SKM-1 treated with dmso at 0.1 percent for 144 hours (cell line): ENCODE data around the gene ANKRD6.
"Not testable (repeated sequence)": the region's sequence is repeated elsewhere in the genome, so short reads cannot be mapped to it uniquely, and the experiment has no call there.

Experiments used
- DNase-seq: peaks from one replicate; lab custom pipeline; 2025; ENCODE audit not compliant: unreplicated experiment; lab: John Stamatoyannopoulos, UW

ANKRD6 gene

DNA sequence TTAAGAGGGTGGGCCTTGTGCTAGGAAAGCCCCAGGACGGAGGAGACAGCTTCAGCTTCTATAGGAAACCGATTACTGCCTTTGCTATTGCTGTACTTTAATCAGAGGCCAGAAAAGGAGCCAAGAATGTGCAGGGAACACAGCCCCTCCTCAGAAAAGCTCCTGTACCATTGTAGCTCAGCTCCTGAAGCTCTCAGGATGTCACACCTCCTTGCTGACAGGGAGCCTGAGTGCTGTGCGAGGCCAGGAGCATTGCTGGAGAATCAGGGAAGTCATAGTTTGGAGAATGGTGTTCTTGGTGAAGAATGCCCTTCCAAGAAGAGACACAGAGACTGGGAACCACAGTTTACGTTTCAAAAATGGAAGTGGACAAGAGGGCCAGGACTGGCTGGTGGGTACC, 158.8 kb downstream of the ANKRD6 start:
- DNase-seq: no peak

DNA sequence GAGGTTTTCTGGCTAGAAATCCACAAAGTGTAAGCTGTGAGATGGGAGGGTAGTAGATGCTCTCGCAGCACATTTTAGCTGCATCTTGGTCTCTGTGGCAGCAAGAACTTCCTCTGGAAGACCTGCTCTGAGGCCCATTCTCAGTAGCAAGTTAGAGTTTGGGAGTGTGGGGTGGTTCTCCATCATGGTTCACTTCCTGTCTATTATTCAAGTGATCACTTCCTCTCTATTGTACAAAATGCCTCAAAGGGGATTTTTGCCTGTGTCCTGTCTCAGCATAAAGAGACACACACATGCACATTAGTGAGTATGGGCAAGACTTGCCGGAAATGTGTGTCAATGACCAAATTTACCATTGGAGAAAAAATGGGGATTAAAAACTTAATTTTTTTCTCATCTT, 163.1 kb downstream of the ANKRD6 start:
- no peak for DNase-seq

DNA sequence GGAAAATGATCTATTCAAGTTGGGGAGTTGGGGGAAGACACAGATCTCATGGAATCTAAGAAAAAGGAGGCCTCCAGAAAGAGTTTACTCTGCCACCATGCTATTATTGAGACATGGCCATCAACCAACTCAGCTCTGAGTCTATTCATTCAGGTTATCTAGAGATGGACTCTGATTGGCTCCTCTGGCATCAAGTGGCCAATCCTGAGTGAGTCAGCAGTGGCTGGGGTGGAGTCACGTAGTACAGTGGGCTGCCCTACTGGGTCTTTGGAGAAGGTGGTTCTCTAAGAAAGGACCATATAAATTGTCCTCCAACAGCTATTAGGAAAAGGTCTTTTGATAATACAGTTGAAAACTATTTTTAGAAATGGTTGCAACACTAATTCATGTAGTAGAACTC, 163.5 kb downstream of the ANKRD6 start:
- no peak for DNase-seq

DNA sequence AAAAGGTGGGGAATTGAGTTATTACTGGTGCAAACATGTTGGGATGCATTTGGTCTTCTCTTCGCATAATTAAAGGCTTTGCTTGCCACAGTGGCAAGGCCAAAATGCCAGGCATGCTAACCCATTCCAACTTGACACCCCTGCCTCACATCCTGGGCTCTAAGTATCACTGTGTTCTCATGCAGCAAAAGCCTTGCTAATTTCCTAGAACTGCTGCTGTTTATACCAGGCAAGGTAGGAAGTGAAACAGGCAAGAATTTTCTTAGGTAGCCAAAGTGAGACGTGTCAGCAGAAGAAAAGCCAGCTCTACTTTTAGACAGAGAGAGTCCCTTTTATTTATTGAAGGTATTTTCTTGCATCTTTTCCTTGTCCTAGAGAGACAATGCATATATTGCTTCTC, 164.4 kb downstream of the ANKRD6 start:
- DNase-seq: no peak

DNA sequence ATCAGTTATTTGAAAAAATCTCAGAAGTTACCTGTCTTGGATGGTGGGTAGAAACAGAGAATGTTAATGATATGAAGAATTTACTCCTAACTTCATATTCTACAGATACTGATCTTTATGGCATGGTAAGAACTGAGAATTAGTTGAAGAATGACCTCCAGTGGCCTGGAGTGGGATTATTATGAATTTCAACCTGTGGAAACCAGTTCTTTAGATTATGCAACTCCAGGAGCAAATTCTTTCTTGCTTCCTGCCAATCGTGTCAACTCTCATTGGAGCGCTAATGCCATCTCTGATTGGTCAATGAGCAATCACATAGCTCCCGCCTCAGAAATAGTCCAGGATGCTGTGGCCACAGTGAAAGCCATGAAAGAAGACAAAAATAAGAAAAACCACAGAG, 165.0 kb downstream of the ANKRD6 start:
- peak; percentile 25 for DNase-seq

DNA sequence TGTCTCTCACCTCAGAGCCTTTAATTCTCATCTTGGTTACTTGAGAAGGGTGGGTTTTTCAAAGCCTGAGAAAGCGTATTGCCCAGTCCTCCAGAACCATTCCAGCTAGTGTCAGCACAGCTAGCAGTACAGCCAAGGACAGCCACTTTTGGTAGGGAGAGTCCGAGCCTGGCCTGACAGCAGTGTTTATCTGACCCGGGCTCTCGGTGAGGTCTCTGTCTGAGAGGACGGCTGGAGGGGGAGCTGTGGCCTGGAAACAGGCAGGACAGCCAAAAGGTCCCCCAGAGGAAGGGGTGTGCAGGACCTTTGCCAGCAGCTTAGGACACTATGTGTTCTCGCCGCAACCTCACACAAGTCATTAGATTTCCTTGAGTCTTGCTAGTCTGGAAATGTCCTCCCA, 166.8 kb downstream of the ANKRD6 start:
- no peak for DNase-seq

DNA sequence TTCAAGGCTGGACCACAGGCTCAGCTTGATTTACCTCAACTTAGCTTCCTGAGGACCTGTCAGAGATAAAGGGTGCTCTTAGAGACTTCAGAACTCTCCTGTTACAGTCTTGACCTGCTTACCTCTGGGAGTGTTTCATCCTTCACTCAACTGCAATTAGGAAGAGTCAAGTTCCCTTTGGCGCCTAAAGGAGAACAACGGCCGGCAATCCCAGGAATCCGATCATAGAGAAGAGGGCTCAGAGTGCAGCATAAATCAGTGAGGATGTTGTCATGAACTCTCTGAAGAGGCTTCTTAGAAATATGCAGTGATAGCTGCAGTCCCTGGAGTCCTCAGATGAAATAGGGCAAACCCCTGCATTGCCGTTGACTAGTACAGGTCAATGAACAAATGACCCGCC, 169.2 kb downstream of the ANKRD6 start:
- no peak for DNase-seq

DNA sequence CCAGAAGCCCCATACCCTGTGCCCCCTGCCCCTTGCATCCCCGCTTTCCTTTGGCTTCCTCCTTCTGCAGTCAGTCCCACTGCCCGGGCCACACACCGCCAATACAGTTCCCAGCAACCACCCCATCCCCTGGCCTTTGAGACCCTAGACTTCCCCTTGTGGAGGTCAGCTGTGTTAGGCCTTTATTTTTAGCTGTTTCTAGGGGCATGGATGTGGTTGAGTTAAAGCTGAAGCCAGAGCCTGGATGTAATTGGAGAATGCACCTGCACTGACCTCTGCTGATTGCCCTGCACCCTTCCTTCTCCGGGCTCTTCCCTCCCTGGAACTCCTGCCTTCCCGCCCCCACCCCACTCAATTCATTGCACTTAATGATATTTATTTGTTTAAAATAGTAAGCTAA, 171.7 kb downstream of the ANKRD6 start:
- no peak for DNase-seq

DNA sequence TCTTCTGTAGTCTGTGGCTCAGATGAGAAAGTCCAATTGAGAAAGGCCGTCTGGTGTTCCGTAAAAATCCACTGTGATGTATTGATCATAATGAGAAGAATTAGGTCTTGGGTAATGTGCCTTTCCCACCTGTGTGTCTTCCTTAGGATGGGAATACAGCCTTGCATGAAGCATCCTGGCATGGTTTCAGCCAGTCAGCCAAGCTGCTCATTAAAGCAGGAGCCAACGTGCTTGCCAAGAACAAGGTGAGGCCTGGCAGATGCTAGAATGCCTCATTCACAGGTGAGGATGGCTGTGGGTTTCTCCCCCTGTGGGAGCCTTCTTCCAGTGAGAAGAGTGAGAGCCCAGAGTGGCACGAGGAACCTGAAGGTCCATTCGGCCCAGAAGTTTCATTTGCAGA, 172.9 kb downstream of the ANKRD6 start:
- DNase-seq: no peak

DNA sequence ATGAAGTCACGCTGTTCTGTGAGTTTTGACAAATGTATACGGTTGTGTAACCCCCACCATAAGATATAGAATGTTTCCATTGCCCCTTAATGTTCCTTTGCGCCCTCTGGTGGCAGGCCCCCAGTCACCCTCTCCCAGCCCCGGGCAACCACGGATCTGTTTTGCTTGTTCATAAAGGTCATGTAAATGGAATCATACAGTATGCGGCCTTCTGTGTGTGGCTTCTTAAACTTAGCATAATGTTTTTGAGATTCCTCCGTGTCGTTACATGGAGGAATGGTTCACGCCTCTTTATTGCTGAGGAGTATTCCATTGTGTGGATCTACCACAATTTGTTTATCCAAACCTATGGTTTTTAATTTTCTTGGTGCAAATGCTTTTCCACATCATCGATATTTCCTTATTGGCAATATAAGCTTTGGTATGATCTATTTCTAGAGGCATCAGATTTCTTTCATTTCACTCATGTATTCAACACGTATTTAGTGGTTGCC, 177.2 kb downstream of the ANKRD6 start:
- peak; percentile 41 for DNase-seq

DNA sequence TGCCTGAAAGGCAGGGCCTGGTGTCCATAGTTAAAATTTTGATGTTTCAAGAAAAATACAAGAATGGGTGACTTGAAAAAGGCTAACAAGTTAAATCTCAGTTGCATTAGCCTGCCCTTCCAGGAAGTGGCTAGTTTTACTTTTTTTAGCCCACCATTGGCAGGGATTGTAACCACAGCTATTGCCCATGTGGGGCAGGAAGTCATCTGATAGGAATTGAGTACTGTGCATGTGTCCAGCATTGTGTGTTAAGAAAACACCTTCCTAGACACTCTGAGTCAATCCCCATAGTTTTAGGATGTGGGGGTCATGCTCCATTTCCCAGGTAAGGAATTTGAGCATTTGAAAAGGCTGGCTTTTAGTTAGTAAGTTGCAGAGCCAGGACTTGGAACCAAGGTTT, 178.7 kb downstream of the ANKRD6 start:
- no peak for DNase-seq

DNA sequence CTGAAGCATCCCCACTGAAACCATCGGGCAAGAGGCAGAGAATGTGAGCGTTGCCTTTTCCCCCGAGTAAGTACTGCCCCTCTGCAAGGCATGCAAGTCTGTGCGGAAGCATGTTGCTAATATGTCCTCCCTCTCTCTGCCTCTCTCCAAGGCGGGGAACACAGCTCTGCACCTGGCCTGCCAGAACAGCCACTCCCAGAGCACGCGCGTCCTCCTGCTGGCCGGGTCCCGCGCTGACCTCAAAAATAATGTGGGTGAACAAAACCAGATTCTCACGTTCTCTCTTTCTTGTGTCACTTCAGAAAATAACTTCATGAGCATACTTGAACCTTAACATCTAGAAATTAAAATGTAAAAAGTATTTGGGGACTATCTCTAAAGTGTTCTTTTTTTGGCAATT, 179.2 kb downstream of the ANKRD6 start:
- DNase-seq: no peak

DNA sequence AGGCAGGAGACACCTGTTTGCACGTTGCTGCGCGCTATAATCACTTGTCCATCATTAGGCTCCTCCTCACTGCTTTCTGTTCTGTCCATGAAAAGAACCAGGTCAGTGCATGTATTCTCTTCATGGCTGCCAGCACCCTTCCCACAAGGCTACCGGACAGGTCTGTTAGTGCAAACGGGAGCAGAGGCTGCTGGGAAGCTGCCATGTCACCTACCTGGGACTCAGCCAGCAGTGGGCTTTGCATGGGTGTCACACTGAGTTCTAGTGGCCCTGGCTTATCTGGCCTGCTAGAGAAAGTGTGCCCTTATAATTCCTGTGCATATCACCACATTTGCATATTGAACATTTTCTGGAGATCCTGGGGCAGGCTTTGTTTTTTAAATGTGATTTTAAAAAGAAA, 180.8 kb downstream of the ANKRD6 start:
- DNase-seq: no peak

DNA sequence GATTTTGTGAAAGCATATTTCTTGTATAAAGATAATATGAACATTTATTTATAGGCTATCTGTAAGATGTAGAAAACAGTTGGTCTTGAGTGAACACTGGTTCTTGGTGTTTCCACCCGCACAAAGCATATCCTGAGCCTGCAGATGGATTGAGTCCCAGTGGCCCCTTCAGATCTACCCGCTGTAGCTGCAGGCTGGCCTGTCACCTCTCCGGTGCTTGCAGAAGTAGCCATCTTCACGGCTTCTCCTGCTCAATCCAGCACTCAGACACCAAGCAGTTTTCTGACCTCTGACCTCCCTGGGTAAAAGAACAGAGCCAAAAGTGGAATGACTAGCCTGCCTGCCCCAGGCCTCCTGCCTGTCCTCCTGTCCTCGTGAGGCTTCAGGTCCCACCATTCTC, 182.9 kb downstream of the ANKRD6 start:
- no peak for DNase-seq

DNA sequence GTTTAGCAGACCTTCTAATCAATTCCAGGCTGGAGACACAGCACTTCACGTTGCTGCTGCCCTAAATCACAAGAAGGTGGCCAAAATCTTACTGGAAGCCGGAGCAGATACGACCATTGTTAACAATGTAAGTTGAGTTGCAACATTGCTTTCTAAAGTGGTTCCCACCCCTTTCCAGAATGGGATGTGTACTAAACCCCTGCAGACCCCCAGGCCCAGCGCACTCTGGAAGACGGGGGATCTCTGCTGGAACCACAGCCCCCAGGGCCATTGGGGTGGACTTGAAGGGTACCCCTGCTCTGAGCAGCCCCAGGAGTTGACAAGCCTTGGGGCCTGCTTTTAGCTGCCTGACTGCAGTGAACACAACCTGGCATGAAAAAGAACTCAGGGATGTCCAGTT, 183.6 kb downstream of the ANKRD6 start:
- no peak for DNase-seq

DNA sequence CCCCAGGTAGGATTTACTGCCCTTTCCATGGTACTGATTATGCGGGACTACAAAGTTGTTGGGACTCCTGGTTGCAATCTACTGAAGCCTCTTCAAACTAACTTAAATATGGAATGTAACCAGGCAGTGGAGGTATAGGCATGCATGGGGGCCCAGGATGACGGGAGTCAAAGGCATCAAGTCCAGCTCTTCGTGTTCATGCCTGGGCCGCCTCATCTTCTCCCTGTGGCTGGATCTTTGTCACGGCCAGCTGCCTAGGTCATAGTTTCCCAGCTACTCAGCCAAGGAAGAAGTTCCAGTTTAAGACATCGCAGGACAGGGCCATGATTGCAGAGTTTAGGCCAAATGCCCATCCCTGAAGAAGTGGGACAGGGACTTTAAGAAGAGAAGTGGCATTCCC, 185.1 kb downstream of the ANKRD6 start:
- no peak for DNase-seq

DNA sequence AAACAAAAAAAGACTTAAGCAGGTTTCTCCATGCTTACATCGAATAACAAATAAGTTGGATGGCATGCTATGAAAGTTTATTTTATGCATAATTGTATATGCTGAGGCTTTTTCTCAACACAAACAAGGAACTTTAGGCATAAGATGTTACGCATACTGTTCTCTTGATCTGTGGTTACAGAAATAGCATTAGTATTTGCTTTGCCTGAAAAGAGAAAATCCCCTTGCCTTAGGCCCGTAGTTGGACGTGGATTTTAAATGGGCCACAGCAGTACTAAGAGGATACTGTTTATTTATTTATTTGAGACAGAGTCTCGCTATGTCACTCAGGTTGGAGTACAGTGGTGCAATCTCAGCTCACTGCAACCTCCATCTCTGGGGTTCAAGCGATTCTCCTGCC, 186.6 kb downstream of the ANKRD6 start:
- no peak for DNase-seq

DNA sequence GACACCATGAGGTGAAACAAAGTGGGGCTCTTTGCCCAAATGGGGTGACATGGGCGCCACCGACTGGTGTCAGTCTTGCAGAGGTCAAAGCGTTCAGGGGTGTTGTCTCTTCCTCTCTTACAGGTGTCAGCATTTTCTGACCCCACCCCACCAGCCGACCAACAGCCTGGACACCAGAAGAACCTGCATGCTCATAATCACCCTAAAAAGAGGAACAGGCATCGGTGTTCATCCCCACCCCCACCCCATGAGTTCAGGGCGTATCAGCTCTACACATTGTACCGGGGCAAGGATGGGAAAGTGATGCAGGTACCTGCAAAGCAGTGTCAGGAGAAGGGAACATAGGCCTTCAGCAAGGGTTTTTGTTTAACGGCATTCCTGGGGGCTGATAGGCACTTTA, 190.8 kb downstream of the ANKRD6 start:
- no peak for DNase-seq

DNA sequence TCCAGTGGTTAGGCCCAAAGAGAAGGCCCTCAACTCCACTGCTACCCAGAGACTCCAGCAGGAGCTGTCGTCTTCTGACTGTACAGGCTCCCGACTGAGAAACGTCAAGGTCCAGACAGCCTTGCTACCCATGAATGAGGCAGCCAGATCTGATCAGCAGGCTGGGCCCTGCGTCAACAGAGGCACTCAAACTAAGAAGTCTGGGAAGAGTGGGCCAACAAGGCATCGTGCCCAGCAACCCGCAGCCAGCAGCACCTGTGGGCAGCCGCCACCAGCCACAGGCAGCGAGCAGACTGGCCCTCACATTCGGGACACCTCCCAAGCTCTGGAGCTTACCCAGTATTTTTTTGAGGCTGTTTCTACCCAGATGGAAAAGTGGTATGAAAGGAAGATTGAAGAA, 197.5 kb downstream of the ANKRD6 start:
- no peak for DNase-seq

DNA sequence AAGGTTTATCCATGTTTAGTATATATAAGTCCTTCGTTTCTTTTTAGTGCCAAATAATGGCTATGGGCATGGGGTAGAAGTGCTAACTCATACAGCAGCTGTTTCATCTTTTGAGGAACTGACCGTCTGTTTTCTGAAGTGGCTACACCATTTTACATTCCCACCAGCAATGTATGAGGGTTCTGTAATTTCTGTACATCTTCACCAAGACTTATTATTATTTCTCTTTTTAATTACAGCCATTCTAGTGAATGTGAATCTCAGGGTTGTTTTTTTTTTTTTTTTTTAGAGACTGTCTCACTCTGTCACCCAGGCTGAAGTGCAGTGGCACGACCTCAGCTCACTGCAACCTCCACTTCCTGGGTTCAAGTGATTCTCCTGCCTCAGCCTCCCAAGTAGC, 203.5 kb downstream of the ANKRD6 start:
- not testable (repeated sequence) for DNase-seq

DNA sequence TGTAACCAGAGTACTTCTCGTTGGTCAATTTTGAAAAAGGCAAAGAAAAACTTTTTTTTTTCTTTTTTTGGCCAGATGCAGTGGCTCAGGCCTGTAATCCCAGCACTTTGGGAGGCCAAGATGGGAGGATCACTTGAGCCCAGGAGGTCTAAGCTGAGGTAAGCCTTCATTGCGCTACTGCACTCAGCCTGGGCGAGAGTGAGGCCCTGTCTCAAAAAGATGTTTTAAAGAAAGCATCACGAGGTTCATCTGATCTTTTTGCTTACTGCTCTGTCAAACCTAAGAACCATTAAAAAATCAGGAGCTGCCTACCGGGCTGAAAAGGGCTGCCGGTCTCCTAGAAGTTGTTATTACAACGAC, 205.0 kb downstream of the ANKRD6 start:
- no peak for DNase-seq

DNA sequence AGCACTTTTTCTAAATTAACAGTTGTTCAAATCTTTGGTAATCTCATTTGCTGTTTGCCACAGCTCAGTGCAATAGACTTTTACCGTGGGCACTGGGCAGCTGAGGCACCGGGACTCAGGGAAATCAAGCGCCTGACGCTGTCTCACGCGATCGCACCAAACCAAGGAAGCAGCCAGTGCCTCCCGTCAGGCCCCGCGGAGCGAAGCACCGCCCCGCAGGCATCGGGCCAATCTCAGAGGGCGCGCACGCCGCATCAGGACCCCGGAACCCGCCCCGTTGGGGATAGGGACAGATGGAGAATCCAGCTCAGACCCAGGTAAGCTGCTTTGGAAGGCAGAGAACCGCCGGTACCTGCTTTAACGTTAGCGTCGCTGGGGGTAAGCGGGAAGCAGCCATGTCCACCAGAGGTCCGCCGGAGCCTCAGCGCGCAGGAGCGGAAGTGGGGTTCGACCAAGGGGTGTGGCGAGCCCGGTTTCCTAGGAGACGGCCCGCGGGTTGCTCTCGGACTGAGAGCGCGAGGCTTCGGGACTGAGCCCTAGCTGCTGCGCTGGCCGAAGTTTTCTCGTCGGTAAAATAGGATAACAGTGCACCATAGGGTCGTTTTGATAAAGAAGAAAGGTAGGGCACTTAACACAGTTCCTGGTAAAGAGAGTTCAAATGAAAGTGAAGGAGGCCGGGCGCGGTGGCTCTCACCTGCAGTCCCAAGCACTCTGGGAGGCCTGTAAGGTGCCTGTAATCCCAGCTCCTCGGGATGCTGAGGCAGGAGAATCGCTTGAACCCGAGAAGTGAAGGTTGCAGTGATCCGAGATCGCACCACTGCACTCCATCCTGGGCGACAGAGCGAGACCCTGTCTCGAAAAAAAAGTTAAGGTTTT, 205.6 kb downstream of the ANKRD6 start, which contains the start of gene LYRM2:
TSS of gene LYRM2 (minus strand) at position 428 of the 876 bp plus-strand sequence. CDS start at position 397, 31 bp downstream.
- peak; percentile 83 for DNase-seq

DNA sequence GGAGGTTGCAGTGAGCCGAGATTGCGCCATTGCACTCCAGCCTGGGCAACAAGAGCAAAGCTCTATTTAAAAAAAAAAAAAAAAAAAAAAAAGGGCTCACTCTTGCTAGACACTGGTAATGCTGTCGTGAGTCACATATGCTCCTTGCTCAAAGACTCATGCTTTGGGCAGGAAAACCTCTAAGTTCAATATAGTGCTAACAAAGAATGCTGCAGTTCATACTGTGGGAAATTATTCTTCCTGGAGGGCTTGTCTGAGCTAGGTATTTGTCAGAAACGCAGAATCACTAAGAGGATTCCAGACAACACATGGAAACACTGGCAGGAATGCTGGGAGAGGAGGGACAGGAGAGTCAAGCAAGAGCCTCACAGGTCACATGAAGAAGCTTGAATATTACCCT, 207.9 kb downstream of the ANKRD6 start:
- no peak for DNase-seq
